Colonic mucosa (tissue), 4 donors: ENCODE measurements around the gene SND1. TPM values are rescaled to one million over a fixed set of nuclear protein-coding genes. Genes with fewer than 3 reads are reported as not detected.

Experiments
- DNase-seq: peaks from one replicate; pipeline ENCODE4 v3.0.0-alpha.2; 2020
- H3K27ac ChIP-seq: fragments of 200-600 bp; one replicate; pipeline ENCODE4 v1.8.0; 2021
- H3K27me3 ChIP-seq: fragments of 200-600 bp; one replicate; pipeline ENCODE4 v1.8.0; 2021
- H3K36me3 ChIP-seq: fragments of 200-600 bp; one replicate; pipeline ENCODE4 v1.8.0; 2021
- H3K4me1 ChIP-seq: fragments of 200-600 bp; one replicate; pipeline ENCODE4 v1.8.0; 2021; ENCODE audit warnings: mild to moderate bottlenecking
- H3K4me3 ChIP-seq: fragments of 200-600 bp; one replicate; pipeline ENCODE4 v1.8.0; 2021
- H3K9ac ChIP-seq, 2 donors: one replicate each; pipeline ENCODE4 v1.7.0; 2013; ENCODE audit warnings: control low read depth in 2 of 2, low read depth in 2 of 2, low read length in 2 of 2
- H3K9me3 ChIP-seq: fragments of 200-600 bp; one replicate; pipeline ENCODE4 v1.8.0; 2021
- CTCF ChIP-seq: fragments of 200-600 bp; IDR thresholded peaks from one replicate; pipeline ENCODE4 v1.8.0; 2022; ENCODE audit warnings: antibody characterized with exemption, mild to moderate bottlenecking
- intact Hi-C: fragments of 100-400 bp; cut with DNase I; formaldehyde crosslinking; loops from one replicate; pipeline ENCODE4 v1.14.1; 2022
- total RNA-seq, 2 donors: library from RNA; stranded (reverse); fragmentation: NEBNext Ultra II Directional in 1 of 2; extraction: Animal tissue kit (Norgen Biotek cat#: 25700) in 1 of 2; gene quantifications; one replicate each; pipeline ENCODE4 v1.2.1, GENCODE V29; 2021
- donor health status: healthy.
- donor health status: DM: no; HTN: no; CAD: no.
- donor health status: DM: no; HTN: no; CAD: no.

SND1 gene
- total RNA-seq, 2 donors from 2014 or later = 134 to 163 TPM

GRCh38 chr7:128116740-128117139 is 464.7 kb downstream of the SND1 start:
- intact Hi-C loops = no loop called here
- H3K4me3 ChIP-seq = no peak overlapping the region

GRCh38 chr7:128117691-128118090 is 465.7 kb downstream of the SND1 start:
- H3K27me3 ChIP-seq = no peaks in the 10 kb centered on the region
- H3K9me3 ChIP-seq = no peaks in the 10 kb centered on the region
- no peak for TF ChIP-seq CTCF
- no peak overlapping the region for H3K27ac ChIP-seq
- intact Hi-C loops = no loop called here
- H3K4me1 ChIP-seq = no peaks in the 10 kb centered on the region
- H3K36me3 ChIP-seq = no peaks in the 10 kb centered on the region
- DNase-seq = no peak
- H3K4me3 ChIP-seq = no peak overlapping the region
- H3K9ac ChIP-seq = no peak overlapping the region

More at GRCh38 chr7:128116740-128117139, 464.7 kb downstream of the SND1 start:
- no peaks in the 10 kb centered on the region for H3K27me3 ChIP-seq
- H3K36me3 ChIP-seq = no peaks in the 10 kb centered on the region
- no peaks in the 10 kb centered on the region for H3K4me1 ChIP-seq
- no peak for TF ChIP-seq CTCF
- DNase-seq = no peak
- no peaks in the 10 kb centered on the region for H3K9me3 ChIP-seq
- H3K27ac ChIP-seq = no peak overlapping the region
- no peak overlapping the region for H3K9ac ChIP-seq

DNA sequence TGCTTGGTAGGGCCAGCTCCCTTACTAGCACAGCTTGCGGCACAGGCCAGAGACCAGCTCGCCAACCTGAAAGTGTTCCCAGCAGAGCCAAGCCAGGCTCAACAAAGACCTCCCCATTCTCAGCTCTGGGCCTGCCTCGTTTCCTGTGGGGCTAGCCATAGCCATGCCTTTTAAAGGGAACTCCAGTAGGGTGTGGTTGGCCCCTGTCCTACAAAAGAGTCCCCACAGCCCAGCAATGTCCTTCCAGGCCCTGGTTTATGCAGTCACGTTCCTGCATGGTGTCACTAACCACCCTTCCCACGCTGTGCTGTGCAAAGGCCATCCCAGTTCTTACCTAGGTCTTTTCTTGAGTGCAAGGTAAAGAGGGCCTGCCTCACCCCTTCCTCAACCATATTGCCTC is 467.0 kb downstream of the SND1 start:
- no peak for TF ChIP-seq CTCF
- intact Hi-C loops = no loop called here
- no peaks in the 10 kb centered on the region for H3K9me3 ChIP-seq
- H3K27ac ChIP-seq = no peak overlapping the region
- H3K36me3 ChIP-seq = no peaks in the 10 kb centered on the region
- no peak overlapping the region for H3K9ac ChIP-seq
- no peaks in the 10 kb centered on the region for H3K27me3 ChIP-seq
- no peak for DNase-seq
- no peaks in the 10 kb centered on the region for H3K4me1 ChIP-seq
- H3K4me3 ChIP-seq = no peak overlapping the region

DNA sequence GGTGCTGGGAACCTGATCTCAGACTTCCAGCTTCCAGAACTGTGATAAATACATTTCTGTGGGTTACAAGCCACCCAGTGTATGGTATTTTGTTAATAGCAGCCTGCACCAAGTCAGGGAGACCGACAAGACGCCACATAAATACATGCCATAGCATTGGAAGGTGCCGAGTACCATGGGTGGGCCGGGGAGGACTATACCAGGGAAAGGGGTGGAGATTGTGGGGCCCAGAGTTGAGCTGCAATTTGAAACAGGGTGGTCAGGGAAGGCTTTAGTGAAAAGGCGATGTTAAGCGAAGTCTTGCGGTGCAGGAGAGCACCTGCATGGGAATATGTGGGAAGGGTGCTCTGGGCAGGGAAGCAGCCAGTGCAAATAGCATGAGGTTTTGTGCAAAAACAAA is 468.1 kb downstream of the SND1 start:
- no peaks in the 10 kb centered on the region for H3K9me3 ChIP-seq
- H3K4me1 ChIP-seq = no peaks in the 10 kb centered on the region
- no peak for DNase-seq
- no peaks in the 10 kb centered on the region for H3K36me3 ChIP-seq
- no peak overlapping the region for H3K9ac ChIP-seq
- H3K27ac ChIP-seq = no peak overlapping the region
- no peaks in the 10 kb centered on the region for H3K27me3 ChIP-seq
- no peak for TF ChIP-seq CTCF
- intact Hi-C loops = no loop called here
- no peak overlapping the region for H3K4me3 ChIP-seq

- H3K27ac ChIP-seq = no peak overlapping the region
- H3K4me1 ChIP-seq = no peaks in the 10 kb centered on the region
- H3K36me3 ChIP-seq = no peaks in the 10 kb centered on the region
- H3K9ac ChIP-seq = no peak overlapping the region
- no peak for DNase-seq
- H3K9me3 ChIP-seq = no peaks in the 10 kb centered on the region
- intact Hi-C loops = no loop called here
- no peaks in the 10 kb centered on the region for H3K27me3 ChIP-seq
- no peak overlapping the region for H3K4me3 ChIP-seq
- no peak for TF ChIP-seq CTCF
Observed at GRCh38 chr7:128120976-128121490, 469.0 kb downstream of the SND1 start.
